Kidney epithelial cell (primary cell): ENCODE results near the gene PATE3. TPM values are rescaled to one million over a fixed set of nuclear protein-coding genes. Genes with fewer than 3 reads are reported as not detected.

Source experiments
- DNase-seq: peaks from one replicate; pipeline ENCODE4 v3.0.0-alpha.2; 2010; ENCODE audit warnings: low read depth
- H3K27me3 ChIP-seq: 2 replicates; pipeline ENCODE4 v1.6.0; 2011; ENCODE audit warnings: low read length; ENCODE audit not compliant: control insufficient read depth, insufficient read depth
- H3K36me3 ChIP-seq: 2 replicates; pipeline ENCODE4 v1.5.1; 2011; ENCODE audit warnings: low read length; ENCODE audit not compliant: control insufficient read depth, insufficient read depth
- H3K4me3 ChIP-seq: 2 replicates; pipeline ENCODE4 v1.5.1; 2011; ENCODE audit warnings: low read depth, mild to moderate bottlenecking, control low read depth, low read length
- CTCF ChIP-seq: IDR thresholded peaks from 2 replicates; pipeline ENCODE4 v1.5.1; 2011; ENCODE audit warnings: mild to moderate bottlenecking, moderate library complexity, low read length, control low read depth, inconsistent platforms; ENCODE audit not compliant: insufficient read depth, poor library complexity, severe bottlenecking
- total RNA-seq: library from RNA; depleted of rRNA; stranded (reverse); fragments of >200 nt; gene quantifications from 2 replicates; pipeline ENCODE4 v1.2.3, GENCODE V29; 2015

Gene PATE3
- total RNA-seq, 1 donor from 2014 or later, result not detected

GRCh38 chr11:125797641-125798040 lies 9.7 kb downstream of the PATE3 start:
- Histone ChIP-seq H3K4me3 (no peak overlapping the region), H3K36me3 (no peaks in the 10 kb centered on the region), H3K27me3 (no peaks in the 10 kb centered on the region)
- no peak for DNase-seq
- no peak for TF ChIP-seq CTCF

- H3K36me3 ChIP-seq, result no peaks in the 10 kb centered on the region
Measured at GRCh38 chr11:125799808-125800207, 11.9 kb downstream of the PATE3 start.

GRCh38 chr11:125802387-125802786 lies 14.5 kb downstream of the PATE3 start:
- H3K4me3 ChIP-seq, result no peak overlapping the region
- H3K27me3 ChIP-seq, result no peaks in the 10 kb centered on the region
- H3K36me3 ChIP-seq, result no peaks in the 10 kb centered on the region
- no peak for DNase-seq
- TF ChIP-seq CTCF, result no peak

More at GRCh38 chr11:125799808-125800207, 11.9 kb downstream of the PATE3 start:
- H3K27me3 ChIP-seq, result no peaks in the 10 kb centered on the region
- H3K4me3 ChIP-seq, result no peak overlapping the region
- no peak for DNase-seq
- no peak for TF ChIP-seq CTCF

- DNase-seq, result no peak
- Histone ChIP-seq H3K27me3 (no peaks in the 10 kb centered on the region), H3K4me3 (no peak overlapping the region), H3K36me3 (no peaks in the 10 kb centered on the region)
- no peak for TF ChIP-seq CTCF
Measured at GRCh38 chr11:125807909-125808308, 20.0 kb downstream of the PATE3 start.

GRCh38 chr11:125833016-125833415 lies 45.1 kb downstream of the PATE3 start, which contains the start of gene PATE4:
TSS of gene PATE4 (plus strand) at chr11:125833316. CDS start at chr11:125833360, 44 bp downstream.
- H3K4me3 ChIP-seq, result no peak within 1 kb of the TSS
- no peaks in the 10 kb centered on the region for H3K27me3 ChIP-seq
- DNase-seq, result no peak
- H3K36me3 ChIP-seq, result no peaks in the 10 kb centered on the region
- no peak for TF ChIP-seq CTCF

GRCh38 chr11:125835748-125836147 lies 47.8 kb downstream of the PATE3 start:
- DNase-seq, result no peak
- Histone ChIP-seq H3K27me3 (no peaks in the 10 kb centered on the region), H3K4me3 (no peak overlapping the region), H3K36me3 (no peaks in the 10 kb centered on the region)
- no peak for TF ChIP-seq CTCF

Other genes starting within 250 kb of the PATE3 start
- gene EI24, start 218.7 kb upstream of the PATE3 start, total RNA-seq, result 129 and 146 TPM in 2 replicates
- gene STT3A, start 195.3 kb upstream of the PATE3 start, total RNA-seq, result 187 and 208 TPM in 2 replicates
- gene CHEK1, start 163.0 kb upstream of the PATE3 start, total RNA-seq, result 17.5 and 19.3 TPM in 2 replicates
- gene ACRV1, start 107.3 kb upstream of the PATE3 start, total RNA-seq, result not detected in 2 replicates
- not detected in 2 replicates for gene PATE1, start 41.8 kb upstream of the PATE3 start, total RNA-seq
- 0.27 TPM in 1 of 2 replicates, not detected in the other for gene PATE2, start 9.3 kb upstream of the PATE3 start, total RNA-seq
- not detected in 2 replicates for gene PATE4, start 45.2 kb downstream of the PATE3 start, total RNA-seq
- 3.6 and 5.5 TPM in 2 replicates for gene HYLS1, start 99.5 kb downstream of the PATE3 start, total RNA-seq
- 15.1 and 17.6 TPM in 2 replicates for gene PUS3, start 115.1 kb downstream of the PATE3 start, total RNA-seq
- gene DDX25, start 116.4 kb downstream of the PATE3 start, total RNA-seq, result 1.2 and 1.5 TPM in 2 replicates
- gene VSIG10L2, start 157.9 kb downstream of the PATE3 start, total RNA-seq, result not detected in 2 replicates